ENCODE data around the gene SPACA5B.

- TF ChIP-seq CTCF (IDR thresholded peaks at IDR 0.05; ENCODE audit: low read depth, low read length, missing input control): no peak
- no peak for TF ChIP-seq YY1 (IDR thresholded peaks at IDR 0.05)
- TF ChIP-seq RAD21 (IDR thresholded peaks at IDR 0.05): no peak
- no peak for TF ChIP-seq REST (IDR thresholded peaks at IDR 0.05)
- no peak for TF ChIP-seq MAX (IDR thresholded peaks at IDR 0.05)
- TF ChIP-seq RXRA (IDR thresholded peaks at IDR 0.05): no peak
- TF ChIP-seq SP1 (IDR thresholded peaks at IDR 0.05): no peak
- no peak for TF ChIP-seq TAF1 (conservative IDR thresholded peaks at IDR 0.05)
- TF ChIP-seq ZBTB33 (IDR thresholded peaks at IDR 0.05): no peak
- TF ChIP-seq FOXA1 (IDR thresholded peaks at IDR 0.05): no peak
- no peak for TF ChIP-seq JUND (IDR thresholded peaks at IDR 0.05)
Observed at GRCh38 chrX:48154796-48155195, 24.4 kb downstream of the SPACA5B start.

Measured in liver (tissue), 3 donors.